ENCODE measurements around the gene NCAM1.

The NCAM1 gene

GRCh38 chr11:113134626-113135025 lies 173.4 kb downstream of the NCAM1 start:
- DNase-seq: peak; percentile 13 to 68

DNA sequence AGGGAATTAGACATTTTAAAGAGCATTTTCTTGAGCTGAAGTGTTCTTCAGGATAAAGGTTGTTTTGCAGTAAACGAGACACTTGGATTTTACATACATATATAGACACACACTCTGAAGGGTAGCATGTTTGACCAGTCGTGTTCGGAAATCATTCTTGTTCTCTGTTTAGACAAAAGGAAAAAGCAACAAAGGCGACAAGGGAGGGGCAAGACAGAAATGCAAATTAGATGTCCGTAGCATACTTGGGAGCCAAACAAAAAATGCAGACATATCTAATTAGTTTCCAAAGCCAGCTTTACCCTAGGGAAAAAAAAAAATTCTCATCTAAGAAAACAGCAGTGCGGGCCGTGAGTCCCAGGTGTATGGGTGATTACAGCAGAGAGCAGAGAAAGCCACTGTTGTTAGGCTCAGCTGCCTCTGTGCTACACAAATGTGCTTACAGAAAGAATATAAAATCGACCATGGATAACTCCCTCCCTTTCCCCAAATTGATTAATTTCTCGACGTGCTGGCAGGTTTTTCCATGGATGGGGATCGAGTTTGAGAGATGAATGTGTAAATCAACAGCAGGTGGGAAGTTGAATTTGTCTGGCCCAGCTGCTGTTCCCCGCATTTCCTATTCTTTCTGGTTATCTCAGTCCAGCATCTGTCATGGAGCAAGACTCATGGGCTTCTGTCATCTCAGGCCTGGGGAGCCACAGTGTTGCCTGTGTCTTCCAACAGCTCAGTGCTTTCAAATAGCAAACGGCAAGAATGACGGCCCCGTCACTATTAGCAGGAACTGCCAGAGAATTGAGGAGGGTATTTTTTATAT lies 176.7 kb downstream of the NCAM1 start:
- DNase-seq: no peak

- no peak for DNase-seq
These were observed 177.5 kb downstream of the NCAM1 start for GRCh38 chr11:113138731-113139130.

GRCh38 chr11:113141010-113141409 lies 179.8 kb downstream of the NCAM1 start:
- no peak for DNase-seq

GRCh38 chr11:113142508-113142907 lies 181.3 kb downstream of the NCAM1 start:
- DNase-seq: no peak

GRCh38 chr11:113147249-113147648 lies 186.0 kb downstream of the NCAM1 start:
- no peak for DNase-seq

DNA sequence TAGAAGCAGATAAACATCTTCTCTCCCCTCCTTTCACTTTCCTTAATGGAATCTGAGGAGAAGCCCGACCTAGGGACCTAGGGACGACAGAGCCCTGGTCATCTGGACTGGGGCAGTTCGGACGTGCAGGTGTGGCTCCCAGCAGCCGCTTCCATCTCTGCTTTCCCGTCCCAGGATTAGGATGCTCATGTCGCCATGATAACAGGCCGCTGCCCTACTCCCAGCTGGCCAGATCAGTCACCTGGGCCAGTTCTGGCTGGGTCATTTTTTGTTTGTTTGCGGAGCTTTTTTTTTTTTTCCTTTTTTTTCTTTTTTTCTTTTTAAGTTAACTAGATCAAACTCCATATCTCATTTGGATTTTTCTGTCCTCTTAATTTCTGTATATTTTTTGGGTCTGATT lies 186.9 kb downstream of the NCAM1 start:
- DNase-seq: no peak

DNA sequence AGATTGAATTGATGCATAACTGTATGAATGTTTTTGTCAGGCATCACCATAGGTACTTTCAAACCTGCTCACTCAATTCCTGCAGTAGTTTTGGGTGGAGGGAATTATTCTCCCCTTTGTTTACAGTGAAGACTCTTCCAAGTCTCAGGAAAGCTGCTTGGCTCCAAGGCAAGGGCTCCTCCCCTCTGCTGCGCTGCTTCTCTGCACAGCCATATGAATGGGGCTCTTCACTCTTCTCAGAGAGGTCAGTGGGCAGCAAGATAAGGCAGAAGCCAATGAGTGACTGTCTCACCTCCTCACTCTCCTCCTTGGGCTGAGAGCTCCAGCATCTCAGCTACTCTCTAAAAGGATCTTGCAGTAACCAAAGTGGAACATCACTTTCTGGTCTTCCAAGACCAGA lies 187.4 kb downstream of the NCAM1 start:
- no peak for DNase-seq

DNA sequence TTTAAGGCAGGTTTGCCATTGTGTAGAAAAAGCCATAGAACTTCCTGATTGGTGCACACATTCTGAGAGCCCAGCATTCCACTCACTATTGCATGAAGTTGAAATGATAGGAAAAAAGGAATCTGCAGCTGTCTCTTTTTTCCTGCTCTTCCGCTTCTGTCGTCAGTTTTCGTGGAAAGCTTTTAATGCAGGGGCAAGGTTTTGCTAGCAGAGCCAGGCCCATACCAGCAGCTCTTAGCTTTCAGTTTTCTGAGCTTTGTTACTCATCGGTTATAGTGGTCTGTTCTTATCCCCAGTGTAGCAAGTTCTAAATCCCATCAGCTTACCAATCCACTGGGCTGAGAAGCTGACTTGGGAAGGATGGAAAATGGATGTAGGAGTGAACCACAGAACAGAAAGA lies 190.3 kb downstream of the NCAM1 start:
- no peak for DNase-seq

- DNase-seq: no peak
These were observed 191.3 kb downstream of the NCAM1 start for GRCh38 chr11:113152500-113152899.

DNA sequence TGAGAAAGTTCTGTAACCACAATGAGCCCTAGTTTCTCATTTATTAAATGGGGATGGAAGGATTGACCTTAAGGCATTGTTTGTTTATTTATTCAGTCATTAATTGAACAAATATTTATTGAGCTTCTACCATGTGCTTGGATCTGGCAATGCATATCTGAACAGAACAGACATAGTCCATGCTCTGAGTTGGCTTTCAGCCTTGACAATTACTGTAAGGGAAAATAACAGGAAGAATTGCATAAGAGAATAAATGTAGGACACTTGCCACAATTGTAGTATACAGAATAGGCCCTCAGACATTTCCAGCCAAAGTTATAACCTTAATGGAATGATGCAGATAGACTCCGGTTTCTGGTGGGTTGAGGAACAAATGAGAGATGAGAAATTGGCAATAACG lies 192.6 kb downstream of the NCAM1 start:
- no peak for DNase-seq

DNA sequence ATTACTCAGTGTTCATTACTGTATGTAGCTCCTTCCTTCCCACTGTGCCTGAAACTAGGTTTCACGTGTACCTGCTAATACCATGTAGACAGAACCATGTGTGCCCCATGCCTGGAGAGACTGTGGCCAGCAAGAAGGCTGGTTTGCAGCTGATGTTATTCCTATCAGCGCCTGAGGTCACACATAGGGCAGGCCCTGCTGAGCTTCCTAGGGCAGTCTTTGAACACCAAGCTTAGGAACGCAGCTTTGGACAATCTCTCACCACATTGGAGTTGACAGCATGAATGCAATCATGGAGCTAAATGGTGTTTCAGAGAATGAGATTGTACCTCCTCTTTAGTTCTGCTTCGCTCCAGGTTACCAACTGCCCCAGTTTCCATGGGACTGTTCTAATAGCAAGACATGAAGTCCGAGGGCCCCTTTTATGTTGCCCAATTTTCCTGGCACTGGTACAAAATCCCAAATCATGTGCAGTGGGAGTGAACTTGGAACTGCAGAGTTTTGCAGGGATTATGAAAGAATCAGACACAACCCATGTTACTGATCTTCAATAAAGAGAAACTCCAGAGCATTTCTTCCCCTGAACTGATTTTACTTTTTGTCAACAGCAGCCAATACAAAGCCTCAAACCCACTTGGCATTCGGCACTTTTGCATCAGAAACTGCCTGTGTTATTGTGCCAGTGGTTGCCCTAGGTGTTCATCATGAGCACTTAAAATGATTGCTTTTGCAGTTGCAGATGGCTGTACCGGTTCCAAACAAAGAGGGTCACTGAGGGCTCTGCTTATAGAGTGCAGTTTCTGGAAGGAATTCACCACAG lies 199.0 kb downstream of the NCAM1 start:
- DNase-seq: no peak

GRCh38 chr11:113160808-113161124 lies 199.5 kb downstream of the NCAM1 start:
- peak in 1 of 2 donors; percentile 57 for DNase-seq

GRCh38 chr11:113161711-113162591 lies 200.7 kb downstream of the NCAM1 start:
- DNase-seq: no peak

DNA sequence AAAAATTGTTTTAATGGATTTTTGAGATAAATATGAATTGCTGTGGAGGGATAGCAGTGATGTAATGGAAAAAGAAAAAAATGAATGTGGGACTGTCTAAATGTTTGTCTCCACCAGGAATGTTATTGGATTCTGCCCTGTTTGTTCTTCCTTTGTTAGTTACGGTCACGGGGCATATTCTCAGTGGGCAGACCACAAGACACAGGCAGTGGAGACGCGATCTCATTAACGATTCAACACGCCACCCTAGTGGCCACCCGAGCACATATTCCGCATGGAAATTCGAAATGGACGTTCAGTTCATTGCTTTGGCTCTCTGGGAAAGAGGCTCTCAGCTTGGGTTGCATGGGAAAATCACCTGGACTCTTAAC lies 201.4 kb downstream of the NCAM1 start:
- DNase-seq: no peak

DNA sequence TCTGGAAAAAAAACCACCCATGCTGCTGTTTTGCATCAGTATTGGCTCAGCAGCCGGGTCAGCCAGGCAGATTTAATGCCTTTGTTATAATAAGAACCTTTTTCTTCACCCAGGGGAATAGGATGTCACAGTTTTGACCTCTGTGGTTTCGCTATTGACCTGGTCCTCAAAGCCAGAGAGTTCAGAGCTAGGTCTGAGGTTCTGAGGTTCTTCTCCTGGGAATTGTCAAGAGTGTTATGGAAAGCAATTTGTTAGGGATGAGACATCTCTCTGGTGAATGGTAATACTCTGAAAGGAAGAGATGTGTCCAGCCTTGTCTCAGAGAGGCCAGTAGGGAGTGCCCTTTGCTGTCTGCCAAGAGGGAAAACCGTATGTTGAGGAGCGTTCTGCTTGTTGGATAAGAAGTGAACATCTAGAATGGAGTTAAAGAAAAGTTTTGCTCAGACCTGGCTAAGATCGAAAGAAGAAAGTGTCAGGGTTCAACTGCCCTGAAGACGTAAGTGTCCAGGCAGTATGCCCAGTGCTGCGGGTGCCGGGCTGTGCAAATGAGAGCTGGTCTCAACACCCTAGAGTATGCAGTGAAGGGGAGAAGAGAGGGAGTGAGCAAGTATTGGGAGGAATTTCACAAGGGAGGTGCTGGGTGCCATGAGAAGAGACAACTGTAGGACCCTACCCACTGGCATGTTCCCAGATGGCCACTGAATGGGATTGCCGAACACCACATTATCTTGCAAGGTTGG lies 202.2 kb downstream of the NCAM1 start:
- no peak for DNase-seq

DNA sequence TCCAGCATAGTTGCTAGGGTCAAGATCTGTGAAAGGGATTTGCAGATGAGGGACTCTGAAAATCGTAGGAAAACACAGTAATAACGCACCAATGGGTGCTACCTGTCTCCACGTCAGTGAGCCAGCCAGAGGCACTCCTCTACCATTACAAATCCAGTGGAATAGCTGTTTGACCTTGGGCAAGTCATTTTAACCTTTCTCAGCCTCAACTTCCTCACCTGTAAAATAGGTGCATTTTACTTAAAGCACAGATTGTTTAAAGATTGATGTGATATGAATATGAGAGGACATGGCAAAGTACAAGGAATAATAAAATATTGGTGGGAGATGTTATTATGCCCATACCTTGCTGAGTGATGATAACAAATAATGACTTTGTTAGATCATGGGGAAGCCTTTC lies 205.1 kb downstream of the NCAM1 start:
- no peak for DNase-seq

GRCh38 chr11:113167599-113167998 lies 206.4 kb downstream of the NCAM1 start:
- no peak for DNase-seq

GRCh38 chr11:113168354-113169342 lies 207.4 kb downstream of the NCAM1 start:
- DNase-seq: no peak

- no peak for DNase-seq
These were observed 211.2 kb downstream of the NCAM1 start for GRCh38 chr11:113172382-113172951.

DNA sequence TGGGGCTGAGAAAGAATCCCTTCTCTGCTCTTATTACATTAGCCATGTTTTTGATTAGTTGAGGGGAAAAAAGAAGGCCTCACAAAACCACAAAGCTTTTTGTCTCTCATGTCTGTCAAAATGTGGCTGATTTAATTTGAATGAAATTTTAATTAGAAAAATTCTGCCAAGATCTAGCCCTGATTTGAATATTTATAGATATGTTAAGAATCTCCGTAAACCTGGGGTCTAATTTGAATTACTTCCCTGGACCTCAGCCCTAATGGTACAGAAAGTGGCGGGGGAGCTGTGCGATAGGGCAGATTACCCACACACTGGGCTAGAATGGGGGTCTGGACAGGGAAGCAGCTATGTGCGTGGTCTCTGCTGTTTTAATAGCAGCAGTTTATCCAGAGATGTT lies 211.9 kb downstream of the NCAM1 start:
- DNase-seq: no peak

Measured in inflammatory macrophage treated with lipopolysaccharide for 1 hour (primary cell).